B cell (primary cell): Measurements from ENCODE around the gene GDA.

Experiments
- CTCF ChIP-seq: fragments of 200-600 bp; IDR thresholded peaks from one replicate; pipeline ENCODE4 v1.8.0; 2022; ENCODE audit warnings: antibody characterized with exemption, mild to moderate bottlenecking
- EZH2 ChIP-seq: IDR thresholded peaks from 2 replicates; pipeline ENCODE4 v1.6.1; 2012; ENCODE audit warnings: borderline replicate concordance, low read depth, mild to moderate bottlenecking, moderate library complexity, low read length; ENCODE audit not compliant: insufficient read depth, poor library complexity, severe bottlenecking

DNA sequence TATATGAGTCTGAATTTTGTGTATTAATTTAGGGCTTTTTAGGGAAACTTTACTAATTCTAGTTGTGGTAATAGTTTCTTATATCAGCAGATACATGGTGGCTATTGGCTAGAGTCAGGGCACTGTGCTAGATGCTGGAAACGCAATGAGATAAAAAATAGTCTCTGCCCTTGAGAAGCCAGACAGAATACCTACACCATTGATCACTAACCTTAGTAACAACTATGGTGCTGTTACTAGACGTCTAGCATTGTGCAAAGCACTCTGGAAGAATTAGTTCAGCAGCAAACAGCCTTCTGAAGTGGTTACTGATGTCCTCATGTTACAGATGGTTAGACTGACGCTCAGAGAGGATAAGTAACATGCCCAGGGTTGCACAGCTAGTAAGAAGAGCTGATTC lies 61.8 kb downstream of the GDA start:
- no peak for TF ChIP-seq CTCF
- TF ChIP-seq EZH2: no peak
